HL-60 (cell line): ENCODE data around the gene MPRIP.

Experiments
- DNase-seq, 2 experiments: peaks; one replicate each; pipeline ENCODE4 v3.0.0-alpha.2; 2010 to 2020; ENCODE audit warnings: low read depth in 1 of 2, low spot score in 1 of 2
- H3K27ac ChIP-seq: fragments of 250-450 bp; sonication (Bioruptor Pico); replicated peaks from 2 replicates; pipeline ENCODE4 v1.5.1; 2020; ENCODE audit warnings: mild to moderate bottlenecking, moderate library complexity
- H3K27me3 ChIP-seq: fragments of 250-450 bp; sonication (Bioruptor Pico); 2 replicates; pipeline ENCODE4 v1.5.1; 2021; ENCODE audit warnings: mild to moderate bottlenecking, moderate library complexity; ENCODE audit not compliant: insufficient read depth, poor library complexity, severe bottlenecking
- H3K4me3 ChIP-seq: replicated peaks from 2 replicates; pipeline ENCODE4 v1.5.1; 2011; ENCODE audit warnings: mild to moderate bottlenecking, control low read depth, low read length; ENCODE audit not compliant: insufficient read depth
- GABPA ChIP-seq: IDR thresholded peaks from 2 replicates; pipeline ENCODE4 v1.6.1; 2012; ENCODE audit warnings: low read depth
- POLR2AphosphoS5 ChIP-seq: IDR thresholded peaks from 2 replicates; pipeline ENCODE4 v1.6.1; 2012; ENCODE audit warnings: low read depth
- SPI1 ChIP-seq: IDR thresholded peaks from 2 replicates; pipeline ENCODE4 v1.6.1; 2012; ENCODE audit warnings: low read depth, mild to moderate bottlenecking, borderline replicate concordance
- TF ChIP-seq, protein P1 (sequence below): IDR thresholded peaks from one replicate; pipeline ENCODE4 v1.5.1; 2011; ENCODE audit warnings: low read length, control low read depth, inconsistent platforms; ENCODE audit not compliant: insufficient read depth
- TF ChIP-seq, protein P2 (sequence below): IDR thresholded peaks from 2 replicates; pipeline ENCODE4 v1.6.1; 2012; ENCODE audit warnings: low read depth; ENCODE audit not compliant: insufficient replicate concordance

Gene MPRIP

DNA sequence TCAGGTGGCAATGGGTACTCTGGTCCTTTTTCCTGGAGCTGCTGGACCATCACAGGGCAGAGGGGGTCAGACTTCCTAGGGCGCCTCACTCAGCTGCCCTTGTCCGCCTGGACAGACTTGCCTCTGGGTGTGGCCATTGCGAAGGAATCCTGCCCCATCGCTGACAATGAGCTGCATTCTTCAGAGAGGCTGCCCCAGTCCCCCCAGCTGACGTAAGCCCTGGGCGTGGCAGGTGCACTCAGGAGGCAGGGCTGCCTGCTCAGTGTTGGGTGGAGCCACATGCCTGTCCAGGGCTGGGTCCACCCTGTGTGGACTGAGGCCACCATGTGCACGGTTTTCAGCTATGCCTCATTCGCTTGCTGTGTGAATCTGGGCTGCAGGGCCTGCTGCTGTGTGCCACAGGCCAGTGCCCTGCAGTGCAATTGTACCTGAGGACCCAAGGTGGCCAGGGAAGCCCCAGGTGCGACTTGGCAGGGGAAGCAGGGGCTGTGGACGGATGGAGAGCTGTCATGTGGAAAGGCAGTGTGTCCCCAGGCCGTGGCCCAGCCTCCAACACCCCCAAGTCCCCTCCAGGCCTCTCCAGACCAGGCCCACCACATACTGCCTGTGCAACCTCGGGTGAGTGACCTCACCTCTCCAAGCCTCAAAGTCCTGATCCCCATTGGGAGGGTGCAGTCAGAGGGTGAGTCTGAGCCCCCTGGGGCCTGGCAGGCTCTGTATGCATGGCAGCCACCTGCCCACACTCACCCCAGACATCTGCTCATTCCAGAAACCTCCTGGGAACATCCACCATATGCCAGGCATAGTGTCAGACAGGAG lies 14.0 kb upstream of the MPRIP start:
- TF ChIP-seq POLR2AphosphoS5 = no peak
- TF ChIP-seq GABPA = no peak
- no peak for TF ChIP-seq SPI1
- TF ChIP-seq, protein P1, sequence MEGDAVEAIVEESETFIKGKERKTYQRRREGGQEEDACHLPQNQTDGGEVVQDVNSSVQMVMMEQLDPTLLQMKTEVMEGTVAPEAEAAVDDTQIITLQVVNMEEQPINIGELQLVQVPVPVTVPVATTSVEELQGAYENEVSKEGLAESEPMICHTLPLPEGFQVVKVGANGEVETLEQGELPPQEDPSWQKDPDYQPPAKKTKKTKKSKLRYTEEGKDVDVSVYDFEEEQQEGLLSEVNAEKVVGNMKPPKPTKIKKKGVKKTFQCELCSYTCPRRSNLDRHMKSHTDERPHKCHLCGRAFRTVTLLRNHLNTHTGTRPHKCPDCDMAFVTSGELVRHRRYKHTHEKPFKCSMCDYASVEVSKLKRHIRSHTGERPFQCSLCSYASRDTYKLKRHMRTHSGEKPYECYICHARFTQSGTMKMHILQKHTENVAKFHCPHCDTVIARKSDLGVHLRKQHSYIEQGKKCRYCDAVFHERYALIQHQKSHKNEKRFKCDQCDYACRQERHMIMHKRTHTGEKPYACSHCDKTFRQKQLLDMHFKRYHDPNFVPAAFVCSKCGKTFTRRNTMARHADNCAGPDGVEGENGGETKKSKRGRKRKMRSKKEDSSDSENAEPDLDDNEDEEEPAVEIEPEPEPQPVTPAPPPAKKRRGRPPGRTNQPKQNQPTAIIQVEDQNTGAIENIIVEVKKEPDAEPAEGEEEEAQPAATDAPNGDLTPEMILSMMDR = no peak
- TF ChIP-seq, protein P2, sequence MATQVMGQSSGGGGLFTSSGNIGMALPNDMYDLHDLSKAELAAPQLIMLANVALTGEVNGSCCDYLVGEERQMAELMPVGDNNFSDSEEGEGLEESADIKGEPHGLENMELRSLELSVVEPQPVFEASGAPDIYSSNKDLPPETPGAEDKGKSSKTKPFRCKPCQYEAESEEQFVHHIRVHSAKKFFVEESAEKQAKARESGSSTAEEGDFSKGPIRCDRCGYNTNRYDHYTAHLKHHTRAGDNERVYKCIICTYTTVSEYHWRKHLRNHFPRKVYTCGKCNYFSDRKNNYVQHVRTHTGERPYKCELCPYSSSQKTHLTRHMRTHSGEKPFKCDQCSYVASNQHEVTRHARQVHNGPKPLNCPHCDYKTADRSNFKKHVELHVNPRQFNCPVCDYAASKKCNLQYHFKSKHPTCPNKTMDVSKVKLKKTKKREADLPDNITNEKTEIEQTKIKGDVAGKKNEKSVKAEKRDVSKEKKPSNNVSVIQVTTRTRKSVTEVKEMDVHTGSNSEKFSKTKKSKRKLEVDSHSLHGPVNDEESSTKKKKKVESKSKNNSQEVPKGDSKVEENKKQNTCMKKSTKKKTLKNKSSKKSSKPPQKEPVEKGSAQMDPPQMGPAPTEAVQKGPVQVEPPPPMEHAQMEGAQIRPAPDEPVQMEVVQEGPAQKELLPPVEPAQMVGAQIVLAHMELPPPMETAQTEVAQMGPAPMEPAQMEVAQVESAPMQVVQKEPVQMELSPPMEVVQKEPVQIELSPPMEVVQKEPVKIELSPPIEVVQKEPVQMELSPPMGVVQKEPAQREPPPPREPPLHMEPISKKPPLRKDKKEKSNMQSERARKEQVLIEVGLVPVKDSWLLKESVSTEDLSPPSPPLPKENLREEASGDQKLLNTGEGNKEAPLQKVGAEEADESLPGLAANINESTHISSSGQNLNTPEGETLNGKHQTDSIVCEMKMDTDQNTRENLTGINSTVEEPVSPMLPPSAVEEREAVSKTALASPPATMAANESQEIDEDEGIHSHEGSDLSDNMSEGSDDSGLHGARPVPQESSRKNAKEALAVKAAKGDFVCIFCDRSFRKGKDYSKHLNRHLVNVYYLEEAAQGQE = no peak
- Histone ChIP-seq H3K27ac (no peak overlapping the region), H3K27me3 (no peaks in the 10 kb centered on the region), H3K4me3 (no peak overlapping the region)
- DNase-seq = no peak

DNA sequence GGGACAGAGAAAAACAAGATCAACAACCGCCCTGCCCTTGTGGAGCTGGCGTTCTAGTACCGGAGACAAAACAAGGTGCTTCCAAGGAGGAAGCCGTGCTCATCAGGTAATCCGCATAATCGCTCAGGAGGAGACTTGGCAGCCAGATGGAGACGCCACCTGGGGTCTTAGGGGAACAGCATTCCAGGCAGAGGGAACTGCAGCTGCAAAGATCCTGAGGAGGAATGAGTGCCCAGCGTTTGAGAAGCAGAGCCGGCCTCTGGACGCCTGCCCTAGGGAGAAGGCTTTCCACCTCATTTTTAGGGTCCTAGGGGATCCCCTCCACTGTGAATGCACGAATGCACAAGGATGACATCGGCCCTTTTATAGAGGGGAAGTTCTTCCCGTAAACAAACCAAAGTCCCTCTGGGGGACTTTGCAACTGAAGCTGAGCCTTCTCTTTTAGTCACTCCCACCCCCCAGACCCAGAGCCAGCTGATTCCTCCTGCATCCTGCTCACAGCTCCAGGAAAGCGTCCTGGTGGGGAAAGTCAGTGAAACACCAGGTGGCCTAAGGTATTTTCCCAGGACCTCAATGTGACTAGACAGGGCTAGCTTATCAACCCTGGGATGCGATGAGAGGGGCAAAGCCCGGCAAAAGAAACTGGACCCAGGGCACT lies 13.2 kb upstream of the MPRIP start:
- TF ChIP-seq, protein P1 = no peak
- TF ChIP-seq, protein P2 = no peak
- TF ChIP-seq SPI1 = no peak
- no peak for TF ChIP-seq POLR2AphosphoS5
- TF ChIP-seq GABPA = no peak
- no peak overlapping the region for H3K4me3 ChIP-seq
- no peaks in the 10 kb centered on the region for H3K27me3 ChIP-seq
- no peak overlapping the region for H3K27ac ChIP-seq
- DNase-seq = no peak

DNA sequence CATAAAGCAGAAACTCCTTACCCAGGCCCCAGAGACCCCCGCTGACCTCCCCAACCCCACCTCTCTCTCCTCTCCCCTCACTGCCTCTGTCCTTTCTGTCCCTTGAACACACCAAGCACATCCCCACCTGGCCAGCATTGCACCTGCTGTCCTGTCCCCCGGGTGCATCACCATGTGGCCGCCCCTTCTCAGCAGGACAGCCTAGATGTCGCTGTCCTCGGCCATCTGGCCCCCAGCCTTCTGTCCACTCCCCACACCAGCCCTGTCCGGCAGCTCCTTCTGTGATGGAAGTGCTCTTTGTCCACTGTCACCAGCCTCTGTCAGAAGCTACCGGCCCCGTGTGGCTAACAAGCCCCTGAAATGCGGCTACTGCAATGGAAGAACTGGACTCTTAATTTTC lies 12.3 kb upstream of the MPRIP start:
- H3K4me3 ChIP-seq = no peak overlapping the region
- no peak for DNase-seq
- no peaks in the 10 kb centered on the region for H3K27me3 ChIP-seq
- TF ChIP-seq POLR2AphosphoS5 (no peak), GABPA (no peak), SPI1 (no peak)
- TF ChIP-seq, protein P1 = no peak
- TF ChIP-seq, protein P2 = no peak
- H3K27ac ChIP-seq = no peak overlapping the region
